HepG2 (cell line): ENCODE measurements around the gene EVL. TPM values are rescaled to one million over a fixed set of nuclear protein-coding genes. Genes with fewer than 3 reads are reported as not detected.
A peak's percentile ranks its signal among the peaks of the same experiment; 100 is the strongest.

Experiments used
- CBX5 ChIP-seq: sonication (generic); formaldehyde crosslinking; IDR thresholded peaks from 2 replicates; pipeline ENCODE4 v1.4.0; 2020; ENCODE audit warnings: missing genetic modification reagents, borderline replicate concordance
- ETV5 ChIP-seq: IDR thresholded peaks from 2 replicates; pipeline ENCODE4 v1.6.1; 2018; ENCODE audit warnings: missing biosample characterization, missing genetic modification reagents, inconsistent platforms, borderline replicate concordance
- GLI4 ChIP-seq: sonication (generic); formaldehyde crosslinking; IDR thresholded peaks from 2 replicates; pipeline ENCODE4 v1.5.1; 2020; ENCODE audit warnings: missing genetic modification reagents, mild to moderate bottlenecking, moderate library complexity, borderline replicate concordance
- HCFC1 ChIP-seq: fragments of 150-350 bp; IDR thresholded peaks from 2 replicates; pipeline ENCODE4 v1.6.1; 2014; ENCODE audit warnings: low read depth, low read length
- HNF1B ChIP-seq: sonication (generic); formaldehyde crosslinking; IDR thresholded peaks from 2 replicates; pipeline ENCODE4 v1.5.1; 2020; ENCODE audit warnings: mild to moderate bottlenecking, moderate library complexity, missing genetic modification reagents
- HNF4G ChIP-seq, 2 experiments: sonication (generic) in 1 of 2; formaldehyde crosslinking in 1 of 2; IDR thresholded peaks; 2 replicates each; pipeline versions ENCODE4 v1.4.0 to v1.6.1; 2011 to 2020; ENCODE audit warnings: borderline replicate concordance in 2 of 2, low read depth in 2 of 2, mild to moderate bottlenecking in 2 of 2, low read length in 1 of 2, missing genetic modification reagents in 1 of 2, moderate library complexity in 1 of 2
- MAX ChIP-seq: IDR thresholded peaks from 2 replicates; pipeline ENCODE4 v1.6.1; 2012; ENCODE audit warnings: inconsistent platforms
- NR1H2 ChIP-seq: sonication (generic); formaldehyde crosslinking; IDR thresholded peaks from 2 replicates; pipeline ENCODE4 v1.8.1; 2022; ENCODE audit warnings: low read depth, missing genetic modification reagents, borderline replicate concordance
- PCBP1 ChIP-seq: fragments of 200-400 bp; formaldehyde crosslinking; IDR thresholded peaks from 2 replicates; pipeline ENCODE4 v1.6.1; 2017; ENCODE audit warnings: mild to moderate bottlenecking, low read depth, low read length, borderline replicate concordance
- PHF21A ChIP-seq: sonication (generic); formaldehyde crosslinking; IDR thresholded peaks from 2 replicates; pipeline ENCODE4 v1.5.0; 2020; ENCODE audit warnings: mild to moderate bottlenecking, missing genetic modification reagents
- RXRA ChIP-seq: sonication (generic); formaldehyde crosslinking; IDR thresholded peaks from 2 replicates; pipeline ENCODE4 v1.5.1; 2020; ENCODE audit warnings: missing genetic modification reagents
- SALL1 ChIP-seq: sonication (generic); formaldehyde crosslinking; IDR thresholded peaks from 2 replicates; pipeline ENCODE4 v1.8.0; 2022; ENCODE audit warnings: mild to moderate bottlenecking, missing genetic modification reagents
- ZFP36 ChIP-seq: fragments of 150-350 bp; IDR thresholded peaks from 2 replicates; pipeline ENCODE4 v1.6.1; 2018; ENCODE audit warnings: borderline replicate concordance, low read length, low read depth; ENCODE audit not compliant: partially characterized antibody
- ZFX ChIP-seq: sonication (generic); formaldehyde crosslinking; IDR thresholded peaks from 2 replicates; pipeline ENCODE4 v1.4.0; 2020; ENCODE audit warnings: mild to moderate bottlenecking, low read depth, missing genetic modification reagents, moderate library complexity
- ZNF343 ChIP-seq: sonication (generic); formaldehyde crosslinking; IDR thresholded peaks from 2 replicates; pipeline ENCODE4 v1.4.0; 2020; ENCODE audit warnings: mild to moderate bottlenecking, missing genetic modification reagents
- ZNF460 ChIP-seq: sonication (generic); formaldehyde crosslinking; IDR thresholded peaks from 2 replicates; pipeline ENCODE4 v1.5.1; 2020; ENCODE audit warnings: missing genetic modification reagents, mild to moderate bottlenecking, borderline replicate concordance
- ZNF512B ChIP-seq: sonication (generic); formaldehyde crosslinking; IDR thresholded peaks from 2 replicates; pipeline ENCODE4 v1.5.1; 2020; ENCODE audit warnings: missing genetic modification reagents, mild to moderate bottlenecking, borderline replicate concordance
- ZNF605 ChIP-seq: sonication (generic); formaldehyde crosslinking; IDR thresholded peaks from 2 replicates; pipeline ENCODE4 v1.8.0; 2022; ENCODE audit warnings: mild to moderate bottlenecking, missing genetic modification reagents
- ZNF687 ChIP-seq: sonication (generic); formaldehyde crosslinking; IDR thresholded peaks from 2 replicates; pipeline ENCODE4 v1.5.1; 2020; ENCODE audit warnings: mild to moderate bottlenecking, missing genetic modification reagents, moderate library complexity
- polyA plus RNA-seq, 8 experiments: library from polyadenylated mRNA; depleted of rRNA in 3 of 8; stranded (reverse) in 7 of 8; unstranded in 1 of 8; fragments of >200 nt; fragmentation: Illumina TruSeq in 4 of 8; extraction: Trizol in 4 of 8; gene quantifications; 2 replicates each; pipeline versions ENCODE4 v1.2.1 to v1.2.3, GENCODE V29; 2011 to 2016; ENCODE audit warnings: low read depth in 4 of 8, missing spikeins in 1 of 8, mixed read lengths in 1 of 8; ENCODE audit not compliant: insufficient read depth in 1 of 8
- total RNA-seq, 5 experiments: library from RNA; depleted of rRNA; stranded (reverse); fragments of >200 nt; fragmentation: Illumina TruSeq; extraction: Trizol; gene quantifications; 2 replicates each; pipeline ENCODE4 v1.2.3, GENCODE V29; 2016; ENCODE audit warnings: low read depth in 1 of 5

EVL gene
- total and polyA plus RNA-seq, 2 of the 13 experiments (the other 11 are each of a cell fraction or from before 2014, with no cell fraction given), result 15.1 to 31.2 TPM

GRCh38 chr14:100108042-100108825 is 43.0 kb downstream of the EVL start (continued):
- TF ChIP-seq ZNF687 (peak; percentile 59), CBX5 (CRISPR knock-in tag) (no peak), ZNF460 (no peak), PCBP1 (no peak), GLI4 (CRISPR knock-in tag) (no peak), ETV5 (CRISPR knock-in tag) (peak; percentile 55; the same call in 1 of the 2 replicates), HNF4G (IDR thresholded peaks at IDR 0.05; ENCODE audit: borderline replicate concordance, low read depth, low read length) (no peak), HNF4G (CRISPR knock-in tag; IDR thresholded peaks at IDR 0.05; ENCODE audit: borderline replicate concordance, low read depth) (no peak), NR1H2 (no peak), ZNF343 (no peak), RXRA (CRISPR knock-in tag) (0 out of 2 replicates have a peak, but pooled peaks have one; percentile 28), PHF21A (peak; percentile 47; the same call in 1 of the 2 replicates), SALL1 (CRISPR knock-in tag) (peak; percentile 21; the same call in 1 of the 2 replicates), HNF1B (CRISPR knock-in tag) (0 out of 2 replicates have a peak, but pooled peaks have one; percentile 33), ZNF605 (no peak), HCFC1 (no peak), MAX (peak; percentile 26; the same call in 1 of the 2 replicates), ZFX (CRISPR knock-in tag) (peak; percentile 48), ZFP36 (no peak), ZNF512B (CRISPR knock-in tag) (0 out of 2 replicates have a peak, but pooled peaks have one; percentile 41)
